Esophagus (tissue), 2 donors: Measurements from ENCODE around the gene NACC2. TPM values are rescaled to one million over a fixed set of nuclear protein-coding genes. Genes with fewer than 3 reads are reported as not detected.

Source experiments
- H3K27ac ChIP-seq, 2 donors: one replicate each; pipeline ENCODE4 v1.5.1; 2013; ENCODE audit warnings: low read depth in 2 of 2, mild to moderate bottlenecking in 2 of 2, inconsistent platforms in 1 of 2, low read length in 1 of 2, moderate library complexity in 1 of 2
- H3K27me3 ChIP-seq, 2 donors: one replicate each; pipeline ENCODE4 v1.6.1; 2013; ENCODE audit warnings: low read length in 2 of 2, control low read depth in 1 of 2, mild to moderate bottlenecking in 1 of 2; ENCODE audit not compliant: insufficient read depth in 2 of 2, control insufficient read depth in 1 of 2
- H3K36me3 ChIP-seq, 2 donors: one replicate each; pipeline ENCODE4 v1.6.1; 2013; ENCODE audit warnings: low read length in 1 of 2; ENCODE audit not compliant: control insufficient read depth in 2 of 2, insufficient read depth in 2 of 2
- H3K4me1 ChIP-seq, 2 donors: one replicate each; pipeline ENCODE4 v1.6.1; 2013; ENCODE audit warnings: low read length in 1 of 2; ENCODE audit not compliant: control insufficient read depth in 2 of 2, insufficient read depth in 2 of 2
- H3K4me3 ChIP-seq, 2 donors: one replicate each; pipeline ENCODE4 v1.5.1; 2013; ENCODE audit warnings: low read length in 2 of 2, mild to moderate bottlenecking in 2 of 2, low read depth in 1 of 2, moderate library complexity in 1 of 2
- H3K9me3 ChIP-seq, 2 donors: one replicate each; pipeline ENCODE4 v1.6.1; 2013; ENCODE audit warnings: mild to moderate bottlenecking in 2 of 2, low read depth in 1 of 2, low read length in 1 of 2, moderate library complexity in 1 of 2; ENCODE audit not compliant: control insufficient read depth in 2 of 2, insufficient read depth in 1 of 2
- WGBS, 2 donors: extraction: QIAGEN DNeasy Blood & Tissue Kit; methylation state at CpG; one replicate each; pipeline ENCODE4 v1.1.7; 2013; 5-methylcytosine and 5-hydroxymethylcytosine counted together
- polyA plus RNA-seq, 2 donors: library from polyadenylated mRNA; stranded (reverse); fragments of 200-250 nt; gene quantifications; one replicate each; pipeline ENCODE4 v1.2.3, GENCODE V29; 2013
- donor health status: healthy with polysubstance abuse.
- donor health status: Bipolar disorder and iron deficiency.

NACC2 gene
- polyA plus RNA-seq, 2 donors: 3.2 to 4.5 TPM

DNA sequence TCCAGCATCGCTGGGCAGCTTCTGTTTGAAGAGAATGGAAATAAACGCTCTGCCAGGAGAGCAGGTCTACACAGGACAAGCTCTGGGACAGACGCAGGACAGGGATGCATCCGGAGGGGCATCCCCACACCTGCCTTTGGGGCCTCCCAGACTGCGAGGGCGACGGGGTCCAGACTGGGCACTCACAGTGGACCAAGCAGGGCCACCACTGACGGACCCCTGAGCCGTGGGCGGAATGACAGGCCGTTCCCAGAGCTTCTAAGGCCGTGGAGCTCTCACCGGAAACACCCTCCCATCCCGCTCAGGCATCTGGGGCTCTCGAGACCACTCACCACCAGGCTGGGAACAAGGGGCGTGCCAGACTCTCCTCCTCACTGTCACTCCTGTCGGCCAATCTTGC lies 34.1 kb upstream of the NACC2 start:
- H3K4me1 ChIP-seq: peaks cover 3 to 5% of the 10 kb centered on the region in 2 donors
- H3K27me3 ChIP-seq: peaks cover 0 to 7% of the 10 kb centered on the region in 2 donors
- H3K4me3 ChIP-seq: no peak overlapping the region
- H3K36me3 ChIP-seq: no peaks in the 10 kb centered on the region
- no peak overlapping the region for H3K27ac ChIP-seq
- 60 to 62% methylated on average over 17 of the region's 17 CpGs for WGBS, 2 donors
- H3K9me3 ChIP-seq: no peaks in the 10 kb centered on the region

DNA sequence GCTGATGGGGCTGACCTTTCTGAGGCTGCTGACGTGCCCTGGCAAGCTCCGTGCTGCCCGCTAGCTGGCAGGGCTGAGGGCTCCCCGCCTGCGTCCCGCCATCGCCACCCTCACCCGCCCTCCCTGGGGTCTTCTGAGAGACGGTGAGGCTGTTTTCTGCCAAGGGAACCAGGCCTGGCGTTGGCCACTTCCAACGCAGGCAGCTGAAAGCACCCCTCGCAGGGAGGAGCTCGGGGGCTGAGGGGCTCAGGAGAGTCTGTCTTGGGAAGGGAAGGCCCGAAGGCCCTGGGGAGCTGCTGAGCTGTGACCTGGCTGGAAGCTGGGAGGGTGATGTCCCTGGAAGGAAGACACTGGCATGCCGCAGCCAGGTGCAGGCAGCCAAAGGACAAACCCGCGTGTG lies 33.3 kb upstream of the NACC2 start:
- no peaks in the 10 kb centered on the region for H3K27me3 ChIP-seq
- H3K4me3 ChIP-seq: no peak overlapping the region
- H3K36me3 ChIP-seq: no peaks in the 10 kb centered on the region
- H3K9me3 ChIP-seq: no peaks in the 10 kb centered on the region
- H3K4me1 ChIP-seq: peaks cover 3 to 5% of the 10 kb centered on the region in 2 donors
- 75 to 79% methylated on average over 17 of the region's 17 CpGs for WGBS, 2 donors
- no peak overlapping the region for H3K27ac ChIP-seq

DNA sequence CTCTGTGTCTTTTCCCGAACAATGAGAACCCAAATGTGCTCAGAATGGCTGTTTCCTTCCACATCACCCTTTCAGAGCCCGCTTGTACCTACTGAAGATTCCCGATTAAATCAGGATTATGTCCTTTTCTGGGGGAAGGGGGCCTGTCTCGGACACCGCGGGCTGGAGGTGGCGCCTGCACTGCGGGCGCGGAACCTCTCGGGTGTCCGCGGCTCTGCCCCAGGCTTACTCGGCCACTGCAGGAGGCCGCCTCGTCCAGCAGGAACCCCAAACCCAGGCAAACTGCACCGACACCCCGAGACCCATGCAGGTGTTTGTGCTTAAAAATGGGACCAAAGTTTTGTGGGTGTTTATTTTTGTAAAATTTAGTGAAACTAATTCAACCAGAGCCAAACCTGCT lies 32.2 kb upstream of the NACC2 start:
- H3K4me1 ChIP-seq: peaks cover 0 to 3% of the 10 kb centered on the region in 2 donors
- 84 to 85% methylated on average over 18 of the region's 18 CpGs for WGBS, 2 donors
- H3K36me3 ChIP-seq: no peaks in the 10 kb centered on the region
- H3K27ac ChIP-seq: no peak overlapping the region
- H3K27me3 ChIP-seq: no peaks in the 10 kb centered on the region
- H3K4me3 ChIP-seq: no peak overlapping the region
- H3K9me3 ChIP-seq: no peaks in the 10 kb centered on the region

DNA sequence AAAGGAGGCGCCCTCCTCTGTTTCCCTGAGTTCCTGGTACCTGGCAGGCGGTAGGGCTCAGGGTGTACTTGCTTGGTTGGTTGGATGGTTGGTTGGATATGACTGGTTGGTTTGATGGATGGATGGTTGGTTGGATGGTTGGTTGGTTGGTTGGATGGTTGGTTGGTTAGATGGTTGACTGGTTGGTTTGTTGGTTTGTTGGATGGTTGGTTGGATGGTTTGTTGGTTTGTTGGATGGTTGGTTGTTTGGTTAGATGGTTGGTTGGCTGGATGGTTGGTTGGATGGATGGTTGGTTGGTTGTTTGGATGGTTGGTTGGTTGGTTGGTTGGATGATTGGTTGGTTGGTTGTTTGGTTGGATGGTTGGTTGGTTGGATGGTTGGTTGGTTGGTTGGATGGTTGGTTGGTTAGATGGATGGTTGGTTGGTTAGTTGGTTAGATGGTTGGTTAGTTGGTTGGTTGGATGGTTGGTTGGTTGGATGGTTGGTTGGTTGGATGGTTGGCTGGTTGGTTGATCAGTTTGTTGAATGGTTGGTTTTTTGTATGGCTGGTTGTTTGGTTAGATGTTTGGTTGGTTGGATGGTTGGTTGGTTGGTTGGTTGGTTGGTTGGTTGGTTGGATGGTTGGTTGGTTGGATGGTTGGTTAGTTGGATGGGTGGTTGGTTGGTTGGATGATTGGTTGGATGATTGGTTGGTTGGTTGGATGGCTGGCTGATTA lies 30.0 kb upstream of the NACC2 start:
- H3K4me3 ChIP-seq: no peak overlapping the region
- WGBS, 2 donors: 84 to 89% methylated on average over 2 of the region's 2 CpGs
- H3K36me3 ChIP-seq: no peaks in the 10 kb centered on the region
- no peaks in the 10 kb centered on the region for H3K27me3 ChIP-seq
- no peaks in the 10 kb centered on the region for H3K9me3 ChIP-seq
- no peak overlapping the region for H3K27ac ChIP-seq
- peaks cover 0 to 3% of the 10 kb centered on the region in 2 donors for H3K4me1 ChIP-seq

DNA sequence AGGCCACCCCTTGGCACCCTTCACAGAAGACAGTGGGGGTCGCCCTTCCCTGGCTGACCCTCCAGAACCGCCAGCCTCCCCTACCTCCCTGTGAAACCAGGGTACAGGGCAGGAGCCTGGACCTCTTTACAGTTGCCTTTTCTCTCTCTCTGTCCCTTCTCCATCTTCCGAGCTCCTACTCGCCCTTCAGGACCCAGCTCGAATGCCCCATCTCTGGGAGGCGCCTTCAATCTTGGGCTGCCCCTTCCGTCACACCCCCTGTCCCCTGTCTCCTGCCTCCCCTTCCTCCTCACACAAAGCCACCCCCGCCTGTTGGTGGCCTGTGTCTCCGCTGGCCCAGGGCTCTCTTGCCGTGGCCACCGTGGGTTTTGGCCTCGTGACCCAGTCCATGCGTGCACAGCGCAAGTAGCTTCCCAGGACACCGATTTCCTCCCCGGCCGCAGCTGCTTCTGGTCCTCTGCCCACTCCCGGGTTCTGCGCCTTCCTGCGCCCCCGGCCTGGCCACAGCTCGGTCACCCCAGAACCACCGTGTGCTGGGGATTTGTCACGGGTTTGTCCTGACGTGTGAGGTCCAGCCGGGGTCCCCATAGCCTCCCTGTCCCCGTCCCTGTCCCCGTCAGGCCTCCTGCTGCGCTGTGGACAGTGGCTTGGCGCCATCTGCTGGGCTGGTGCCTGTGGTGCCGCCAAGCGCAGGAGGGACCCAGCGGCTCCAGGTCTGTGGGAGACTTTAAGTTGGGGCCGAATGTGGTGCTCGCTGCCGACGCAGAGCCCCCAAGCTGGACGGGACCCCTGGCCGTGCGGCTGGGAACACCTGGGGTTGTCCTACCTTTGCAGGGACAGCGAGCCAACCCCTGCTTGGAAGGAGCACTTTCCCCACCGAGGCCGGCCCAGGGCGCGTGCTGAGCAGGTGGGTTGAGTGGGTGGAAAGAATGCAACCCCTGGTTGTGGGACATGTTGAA lies 27.6 kb upstream of the NACC2 start:
- H3K36me3 ChIP-seq: no peaks in the 10 kb centered on the region
- no peaks in the 10 kb centered on the region for H3K9me3 ChIP-seq
- no peak overlapping the region for H3K4me3 ChIP-seq
- whole genome bisulfite sequencing, 2 donors: 28 to 30% methylated on average over 45 of the region's 45 CpGs
- no peak overlapping the region for H3K27ac ChIP-seq
- no peaks in the 10 kb centered on the region for H3K27me3 ChIP-seq
- peaks cover 0 to 4% of the 10 kb centered on the region in 2 donors for H3K4me1 ChIP-seq

DNA sequence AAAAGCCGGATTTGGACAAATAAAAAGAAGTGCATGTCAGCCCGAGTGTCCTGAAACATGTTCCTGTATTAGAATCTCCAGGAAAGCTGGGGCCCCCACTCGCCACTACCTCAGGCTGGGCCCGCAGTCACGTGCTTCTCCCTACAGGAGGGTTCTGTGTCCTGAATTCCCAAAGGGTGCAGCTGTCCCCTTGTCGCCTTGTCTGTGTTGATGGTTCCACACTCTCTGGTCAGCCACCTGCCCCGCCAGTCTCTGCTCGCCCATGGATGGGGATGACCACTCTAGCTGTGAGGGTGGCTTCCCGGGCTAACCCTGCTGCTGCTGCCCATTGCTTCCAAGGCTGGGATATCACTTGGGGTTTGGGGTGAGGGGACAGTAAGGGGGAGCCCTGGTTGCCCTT lies 26.7 kb upstream of the NACC2 start:
- Histone ChIP-seq H3K27ac (no peak overlapping the region), H3K4me1 (peaks cover 7 to 11% of the 10 kb centered on the region in 2 donors), H3K27me3 (no peaks in the 10 kb centered on the region), H3K36me3 (peaks cover 0 to 3% of the 10 kb centered on the region in 2 donors), H3K4me3 (no peak overlapping the region), H3K9me3 (no peaks in the 10 kb centered on the region)
- WGBS, 2 donors: 86 to 88% methylated on average over 9 of the region's 9 CpGs

DNA sequence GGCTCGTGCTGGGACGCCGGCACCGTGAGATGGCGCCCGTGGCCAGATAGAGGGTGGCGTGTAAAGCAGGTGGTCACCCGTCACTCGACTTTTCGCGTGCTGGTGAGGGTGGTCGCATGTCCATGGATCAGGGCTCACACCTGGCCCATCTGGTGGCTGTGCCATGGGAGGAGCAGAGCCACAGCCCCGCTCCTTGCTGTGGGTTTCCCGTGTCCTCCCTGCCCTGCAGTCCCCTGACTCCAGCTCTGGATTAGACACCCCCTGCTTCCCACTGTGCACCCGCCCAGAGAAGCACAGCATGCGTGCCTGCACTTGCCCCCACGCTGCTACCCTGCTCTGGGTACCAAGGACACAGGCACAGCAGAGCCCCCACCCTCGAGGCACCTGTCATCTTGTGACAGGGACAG lies 25.4 kb upstream of the NACC2 start:
- Histone ChIP-seq H3K9me3 (no peaks in the 10 kb centered on the region), H3K36me3 (peaks cover 0 to 15% of the 10 kb centered on the region in 2 donors), H3K27me3 (no peaks in the 10 kb centered on the region), H3K4me1 (peaks cover 7 to 11% of the 10 kb centered on the region in 2 donors), H3K4me3 (no peak overlapping the region), H3K27ac (no peak overlapping the region)
- 71 to 78% methylated on average over 18 of the region's 18 CpGs for WGBS, 2 donors

DNA sequence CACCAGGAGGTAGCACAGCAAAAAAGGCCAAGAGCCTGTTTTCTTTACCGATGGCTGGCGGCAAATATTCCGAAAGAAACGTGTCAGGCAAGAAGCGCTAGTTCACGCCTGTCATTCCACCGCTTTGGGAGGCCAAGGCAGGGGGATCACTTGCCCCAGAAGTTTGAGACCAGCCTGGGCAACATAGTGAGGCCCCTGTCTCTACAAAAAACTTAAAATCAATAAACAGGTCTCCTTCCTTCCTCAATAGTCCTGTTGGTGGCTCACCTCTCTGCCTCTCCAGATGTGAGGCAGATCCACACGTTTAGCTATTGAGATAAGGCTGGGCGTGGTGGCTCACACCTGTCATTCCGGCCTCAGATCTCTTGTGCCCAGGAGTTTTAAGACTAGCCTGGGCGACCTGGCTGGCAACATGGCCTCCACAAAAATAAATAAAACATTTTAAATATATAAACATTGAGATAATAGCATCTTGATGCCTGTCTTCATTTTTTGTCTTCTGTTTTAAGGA lies 24.8 kb upstream of the NACC2 start:
- H3K4me1 ChIP-seq: peaks cover 7 to 13% of the 10 kb centered on the region in 2 donors
- H3K27ac ChIP-seq: peak overlapping the region; percentile 89 to 93
- peaks cover 2 to 20% of the 10 kb centered on the region in 2 donors for H3K36me3 ChIP-seq
- WGBS, 2 donors: 43 to 45% methylated on average over 11 of the region's 11 CpGs
- no peaks in the 10 kb centered on the region for H3K27me3 ChIP-seq
- no peaks in the 10 kb centered on the region for H3K9me3 ChIP-seq
- peak overlapping the region; percentile 73 to 92 for H3K4me3 ChIP-seq

DNA sequence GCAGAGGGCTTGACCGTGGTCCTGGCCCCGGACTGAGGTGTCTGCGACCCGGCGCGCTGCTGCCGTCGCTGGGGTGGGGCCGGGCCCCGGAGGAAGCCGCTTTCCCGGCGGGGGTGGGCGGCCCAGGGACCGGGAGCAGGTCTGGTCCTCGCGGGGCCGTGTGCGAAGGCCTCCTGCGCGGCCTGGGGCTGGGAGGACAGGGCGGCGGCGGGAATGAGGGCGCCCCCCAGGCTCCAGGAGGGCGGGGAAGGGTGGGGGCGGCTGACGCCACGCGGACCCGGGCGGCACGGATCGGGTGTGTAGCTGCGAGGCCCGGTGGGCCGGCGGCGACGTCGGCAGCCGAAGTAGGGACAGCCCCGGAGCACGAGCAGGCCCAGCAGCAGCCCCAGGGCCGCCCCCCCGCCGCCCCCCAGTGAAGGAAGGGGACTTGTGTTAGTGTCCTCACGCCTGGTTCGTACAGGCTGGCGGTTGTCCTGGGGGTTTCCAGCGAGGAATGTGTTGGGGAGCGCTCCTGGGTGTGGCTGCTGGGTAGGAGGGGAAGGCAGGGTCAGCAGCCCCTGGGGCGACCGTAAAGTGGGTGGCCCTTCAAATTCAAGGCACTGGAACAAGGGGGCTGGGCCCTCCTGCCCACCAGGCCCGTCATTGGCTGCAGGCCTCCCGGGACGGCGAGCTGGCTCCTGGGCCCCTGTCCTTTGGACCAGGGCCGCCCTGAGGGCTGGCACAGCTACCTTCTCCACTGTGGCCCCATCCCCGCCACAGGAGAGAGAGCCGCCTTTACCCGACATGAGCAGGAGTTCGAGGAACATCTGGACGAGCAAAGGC lies 24.2 kb upstream of the NACC2 start:
- Histone ChIP-seq H3K4me3 (peak overlapping the region; percentile 73 to 92), H3K36me3 (peaks cover 5 to 21% of the 10 kb centered on the region in 2 donors), H3K27me3 (no peaks in the 10 kb centered on the region), H3K4me1 (peaks cover 7 to 13% of the 10 kb centered on the region in 2 donors), H3K27ac (peak overlapping the region; percentile 89 to 93), H3K9me3 (no peaks in the 10 kb centered on the region)
- WGBS, 2 donors: 2% methylated on average over 51 to 64 of the region's 64 CpGs
